ENCODE measurements around the gene NRG2.

GRCh38 chr5:139976703-139977102, 66.4 kb downstream of the NRG2 start:
- TF ChIP-seq CTCF (IDR thresholded peaks at IDR 0.05) (no peak), POLR2A (IDR thresholded peaks at IDR 0.05) (no peak)
